Measurements from ENCODE around the gene NANOS1.

The NANOS1 gene

DNA sequence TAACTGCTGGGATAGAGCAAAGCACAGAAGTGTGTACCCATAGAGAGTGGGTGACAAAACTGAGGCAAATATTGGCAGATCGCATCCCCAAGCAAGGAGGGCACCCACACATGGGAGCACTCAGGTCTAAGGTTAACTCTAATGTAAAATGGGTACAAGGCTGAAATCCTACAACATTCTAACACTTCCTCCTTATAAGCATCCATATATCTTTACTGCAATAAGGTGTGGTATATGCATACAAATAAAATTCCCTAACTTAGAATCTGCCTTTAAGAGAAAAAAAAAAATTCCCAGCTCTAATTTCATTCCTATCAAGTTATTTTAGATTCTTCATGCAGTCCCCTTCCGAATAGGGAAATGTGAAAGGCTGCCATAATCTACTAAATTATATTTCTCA, 32.4 kb downstream of the NANOS1 start:
- DNase-seq: no peak

GRCh38 chr10:119070395-119071165, 41.1 kb downstream of the NANOS1 start:
- DNase-seq: no peak

DNA sequence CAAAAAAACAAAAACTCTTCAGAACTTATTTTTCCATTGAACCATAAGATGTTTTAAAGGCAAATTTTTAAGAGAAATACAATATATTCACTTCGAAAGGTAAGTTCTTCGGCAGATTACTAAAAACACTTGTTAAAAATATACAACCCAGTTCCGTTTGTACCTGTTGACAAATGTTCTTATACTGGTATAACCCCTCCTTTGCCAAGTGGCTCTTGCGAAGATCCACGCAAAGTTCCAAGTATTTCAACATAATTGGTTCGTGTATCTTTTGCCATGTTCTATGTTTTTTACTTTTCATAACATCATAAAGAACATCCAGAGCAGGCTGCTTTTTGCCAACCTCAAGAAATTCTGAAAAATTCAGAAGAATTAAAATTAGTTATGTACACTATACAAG, 44.1 kb downstream of the NANOS1 start:
- DNase-seq: no peak

GRCh38 chr10:119078422-119079179, 49.1 kb downstream of the NANOS1 start:
- DNase-seq: no peak

DNA sequence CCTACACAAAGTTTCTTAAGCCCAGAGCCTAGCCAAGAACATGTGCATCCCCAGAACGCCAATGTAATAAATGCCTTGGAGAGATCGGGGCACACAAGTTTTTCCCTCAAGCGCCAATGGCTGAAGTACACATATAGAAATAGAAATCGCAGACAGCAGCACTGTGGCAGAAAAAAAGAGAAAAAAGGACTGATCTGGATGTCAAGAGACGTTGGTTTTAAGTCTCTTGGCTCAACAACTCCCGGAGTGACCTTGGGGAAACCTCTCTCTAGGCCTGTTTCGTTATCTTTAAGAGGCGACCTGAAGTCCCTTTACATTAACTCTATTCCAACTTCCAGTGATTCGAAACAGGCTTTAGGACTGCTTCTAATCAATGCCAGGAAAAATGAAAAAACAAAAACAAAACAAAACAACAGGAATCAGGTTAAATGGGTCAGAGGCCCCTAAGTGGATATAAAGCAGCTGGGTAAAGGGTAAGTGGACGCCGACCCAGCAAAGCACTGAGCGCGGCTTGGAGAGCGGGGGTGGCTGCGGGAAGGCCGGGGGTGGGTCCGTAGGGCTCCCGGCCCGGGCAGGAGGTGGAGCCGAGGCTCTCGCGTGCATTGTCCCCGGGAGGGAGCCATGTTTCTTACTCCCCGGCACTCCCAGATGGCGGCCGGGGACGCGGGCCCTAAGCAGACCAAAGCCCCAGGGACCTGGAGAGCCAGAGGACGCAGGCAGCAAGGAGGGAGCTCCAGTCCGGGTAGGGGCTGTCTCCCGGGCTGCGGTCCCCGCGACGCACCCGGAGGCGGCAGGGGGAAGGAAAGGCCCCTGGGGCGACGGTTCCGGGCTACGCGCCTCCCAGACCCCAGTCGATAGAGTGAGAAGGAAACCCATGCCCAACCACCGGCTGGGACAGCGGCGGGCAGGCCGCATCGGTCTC, 50.3 kb downstream of the NANOS1 start:
- no peak for DNase-seq

- no peak for DNase-seq
Measured at GRCh38 chr10:119080521-119081259, 51.2 kb downstream of the NANOS1 start, which contains the start of gene EIF3A. EIF3A (minus strand) TSS chr10:119080817; CDS start chr10:119080676, 141 bp downstream.

Measured in NCI-H2029 treated with DMSO at 0.1 percent for 48 hours (cell line).